ENCODE results near the gene B3GALT6.
A peak's percentile ranks its signal among the peaks of the same experiment; 100 is the strongest.

B3GALT6 gene

DNA sequence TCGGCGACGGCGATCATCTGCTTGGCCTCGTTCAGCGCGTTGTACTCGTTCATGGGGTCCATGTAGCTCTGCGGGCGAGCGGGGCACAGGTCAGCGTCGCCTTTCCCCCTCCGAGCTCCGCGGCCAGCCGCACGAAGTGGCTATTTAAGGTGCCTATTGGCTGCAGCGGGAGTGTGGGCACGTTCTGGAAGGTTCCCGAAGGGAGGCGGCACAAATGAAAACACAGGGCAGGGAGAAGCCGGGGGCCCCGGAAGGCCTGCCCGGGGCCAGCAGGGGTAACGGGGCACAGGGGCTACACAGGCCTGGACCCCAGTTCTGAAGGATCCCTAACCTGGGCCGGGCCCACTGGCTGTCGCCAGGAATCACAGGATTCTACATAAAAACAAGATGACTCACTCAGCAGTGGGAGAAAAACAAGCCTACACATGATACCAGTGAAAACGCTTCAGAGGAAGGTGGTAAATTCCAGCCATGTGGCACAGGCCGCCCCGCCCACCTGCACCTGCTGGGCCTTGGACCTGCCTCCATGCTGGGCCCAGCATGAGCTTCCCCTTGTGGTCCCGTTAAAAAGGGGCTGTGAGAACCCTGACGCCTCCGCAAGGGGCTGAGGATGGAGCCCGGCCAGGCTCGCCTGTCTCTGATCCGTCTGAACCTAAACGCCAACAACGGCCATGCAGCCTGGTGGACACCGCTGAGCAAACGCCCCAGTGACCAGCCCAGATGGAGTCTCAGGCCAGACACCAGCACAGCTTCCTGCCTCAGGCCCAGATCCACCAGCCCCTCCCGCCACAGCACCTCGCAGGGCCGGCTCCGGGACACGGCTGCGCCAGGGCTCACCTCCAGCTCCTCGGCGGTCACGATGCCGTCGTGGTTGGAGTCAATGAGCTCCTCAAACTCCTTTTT, 14.2 kb upstream of the B3GALT6 start:
- no peak for DNase-seq

DNA sequence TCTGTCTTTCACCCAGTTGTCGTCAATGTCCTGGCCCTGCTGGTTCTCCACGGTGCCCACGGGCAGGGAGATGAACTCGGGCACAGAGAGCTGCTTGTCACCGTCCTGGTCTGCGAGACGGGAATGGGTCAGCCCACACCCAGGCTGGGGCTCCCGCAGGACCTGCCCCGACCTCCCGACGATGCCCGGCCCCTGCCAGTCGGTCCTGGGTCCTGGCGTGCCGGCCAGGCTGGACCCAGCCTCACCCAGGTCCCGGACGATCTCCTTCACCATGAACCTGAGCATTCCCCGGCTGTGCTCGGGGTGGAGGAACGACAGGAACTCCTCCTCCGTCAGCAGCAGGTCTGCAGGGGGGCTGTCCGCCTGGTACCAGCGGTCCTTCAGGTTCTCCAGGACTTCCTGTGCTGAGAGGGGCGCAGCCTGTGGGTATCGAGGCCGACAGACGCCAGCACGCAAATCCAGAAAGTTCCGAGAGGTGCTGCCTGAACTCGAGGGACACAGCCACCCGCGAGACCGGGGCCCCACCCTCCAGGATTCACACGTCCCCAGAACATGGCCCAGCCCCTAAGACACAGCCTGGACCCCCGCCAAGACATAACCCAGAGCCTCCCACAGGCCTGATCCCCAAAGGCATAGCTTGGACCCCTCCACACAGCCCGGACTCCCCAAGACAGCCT, 13.4 kb upstream of the B3GALT6 start:
- no peak for DNase-seq

- no peak for DNase-seq
Observed at GRCh38 chr1:1219341-1219740, 12.7 kb upstream of the B3GALT6 start.

- DNase-seq: no peak
Observed at GRCh38 chr1:1220197-1220596, 11.8 kb upstream of the B3GALT6 start.

- no peak for DNase-seq
Observed at GRCh38 chr1:1221887-1222574, 10.0 kb upstream of the B3GALT6 start.

- no peak for DNase-seq
Observed at GRCh38 chr1:1222575-1223225, 9.3 kb upstream of the B3GALT6 start.

- DNase-seq: no peak
Observed at GRCh38 chr1:1223321-1223720, 8.7 kb upstream of the B3GALT6 start.

DNA sequence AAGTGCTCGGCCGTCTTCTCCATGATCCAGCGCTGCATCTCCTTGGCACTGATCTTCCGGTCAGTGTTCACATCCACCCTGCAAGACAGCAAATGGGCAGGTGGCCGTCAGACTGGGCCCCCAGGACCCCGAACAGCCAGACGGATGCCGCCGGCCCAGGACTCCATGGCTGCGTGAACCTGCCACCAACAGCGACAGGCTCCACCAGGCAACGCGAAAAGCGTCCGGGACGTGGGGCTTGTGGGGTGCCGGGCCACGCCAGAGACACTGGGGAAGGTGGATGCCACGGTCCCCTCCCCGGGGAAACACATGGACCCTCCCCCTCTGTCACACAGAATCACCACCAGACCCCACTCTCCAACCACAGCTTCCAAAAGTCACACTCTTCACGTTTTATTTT, 8.1 kb upstream of the B3GALT6 start:
- DNase-seq: no peak

GRCh38 chr1:1225238-1225845, 6.7 kb upstream of the B3GALT6 start:
- DNase-seq: no peak

- no peak for DNase-seq
Observed at GRCh38 chr1:1225913-1226312, 6.1 kb upstream of the B3GALT6 start.

GRCh38 chr1:1226566-1227362, 5.3 kb upstream of the B3GALT6 start:
- no peak for DNase-seq

DNA sequence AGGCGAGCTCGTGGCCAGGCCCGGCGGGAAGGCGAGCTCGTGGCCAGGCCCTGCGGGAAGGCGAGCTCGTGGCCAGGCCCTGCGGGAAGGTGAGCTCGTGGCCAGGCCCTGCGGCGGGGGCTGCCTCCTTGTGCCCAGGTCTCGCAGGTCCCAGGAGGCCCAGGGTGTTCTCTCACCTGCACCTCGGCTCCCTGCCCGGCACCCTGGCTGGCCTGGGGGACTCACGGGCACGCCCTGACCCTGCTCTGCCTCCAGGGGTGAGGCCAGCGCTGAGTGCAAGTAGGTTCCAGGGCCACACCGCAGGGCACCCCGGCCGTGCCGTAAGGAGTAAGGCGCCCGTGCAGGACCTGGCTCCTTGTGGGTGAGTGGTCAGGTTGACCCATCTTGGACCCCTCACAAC, 4.7 kb upstream of the B3GALT6 start:
- DNase-seq: no peak

- no peak for DNase-seq
Observed at GRCh38 chr1:1228187-1228586, 3.9 kb upstream of the B3GALT6 start.

GRCh38 chr1:1228596-1229321, 3.3 kb upstream of the B3GALT6 start:
- DNase-seq: no peak

DNA sequence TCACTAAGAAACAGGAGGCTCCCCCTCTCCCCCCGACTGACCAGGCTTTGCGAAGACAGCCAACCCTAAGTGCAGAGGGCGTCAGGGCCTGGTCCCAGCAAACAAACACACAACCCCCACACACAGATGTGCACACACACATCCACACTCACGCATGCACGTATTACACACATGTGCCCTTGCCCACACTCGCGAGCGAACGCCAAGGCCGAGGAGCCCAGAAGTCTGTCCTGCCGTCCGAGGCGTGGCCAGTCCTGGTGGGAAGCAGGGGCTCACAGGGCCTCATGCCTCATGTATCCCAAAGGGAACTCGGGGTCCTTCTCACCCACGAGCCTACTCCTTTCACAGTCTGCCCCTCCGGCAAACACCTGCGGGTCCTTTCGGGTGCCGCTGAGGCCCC, 2.3 kb upstream of the B3GALT6 start:
- no peak for DNase-seq

DNA sequence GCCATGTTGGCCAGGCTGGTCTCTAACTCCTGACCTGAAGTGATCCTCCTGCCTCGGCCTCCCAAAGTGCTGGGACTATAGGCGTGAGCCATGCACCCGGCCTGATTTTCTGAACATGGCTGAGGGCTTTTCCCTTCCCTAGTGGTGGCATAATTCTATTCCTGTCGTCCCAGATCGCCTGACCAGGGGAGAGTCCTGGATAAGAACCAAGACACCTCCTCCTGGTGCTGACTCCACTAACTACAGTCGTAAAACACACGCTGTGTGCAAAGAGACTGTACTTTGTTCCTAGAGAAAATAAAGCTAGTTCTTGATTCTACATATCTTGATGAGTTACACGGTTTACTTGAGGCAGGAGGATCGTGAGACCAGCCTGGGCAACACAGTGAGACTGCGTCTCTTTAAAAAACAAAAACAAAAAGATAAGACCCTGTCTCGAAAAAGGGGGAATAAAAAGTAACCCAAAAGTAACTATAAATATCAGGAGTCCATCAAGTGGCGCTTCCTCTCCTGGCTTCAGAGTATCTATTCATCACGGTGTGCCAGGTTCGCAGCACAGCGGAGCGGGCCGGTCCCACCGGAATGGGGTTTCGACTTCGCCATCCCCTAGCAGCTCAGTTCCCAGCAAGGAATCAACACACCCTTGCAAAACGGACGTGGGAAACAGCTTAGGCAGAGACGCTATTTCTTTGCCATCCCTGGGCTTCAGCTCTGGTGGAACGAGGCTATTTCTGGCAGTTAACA, 1.2 kb upstream of the B3GALT6 start:
- no peak for DNase-seq

DNA sequence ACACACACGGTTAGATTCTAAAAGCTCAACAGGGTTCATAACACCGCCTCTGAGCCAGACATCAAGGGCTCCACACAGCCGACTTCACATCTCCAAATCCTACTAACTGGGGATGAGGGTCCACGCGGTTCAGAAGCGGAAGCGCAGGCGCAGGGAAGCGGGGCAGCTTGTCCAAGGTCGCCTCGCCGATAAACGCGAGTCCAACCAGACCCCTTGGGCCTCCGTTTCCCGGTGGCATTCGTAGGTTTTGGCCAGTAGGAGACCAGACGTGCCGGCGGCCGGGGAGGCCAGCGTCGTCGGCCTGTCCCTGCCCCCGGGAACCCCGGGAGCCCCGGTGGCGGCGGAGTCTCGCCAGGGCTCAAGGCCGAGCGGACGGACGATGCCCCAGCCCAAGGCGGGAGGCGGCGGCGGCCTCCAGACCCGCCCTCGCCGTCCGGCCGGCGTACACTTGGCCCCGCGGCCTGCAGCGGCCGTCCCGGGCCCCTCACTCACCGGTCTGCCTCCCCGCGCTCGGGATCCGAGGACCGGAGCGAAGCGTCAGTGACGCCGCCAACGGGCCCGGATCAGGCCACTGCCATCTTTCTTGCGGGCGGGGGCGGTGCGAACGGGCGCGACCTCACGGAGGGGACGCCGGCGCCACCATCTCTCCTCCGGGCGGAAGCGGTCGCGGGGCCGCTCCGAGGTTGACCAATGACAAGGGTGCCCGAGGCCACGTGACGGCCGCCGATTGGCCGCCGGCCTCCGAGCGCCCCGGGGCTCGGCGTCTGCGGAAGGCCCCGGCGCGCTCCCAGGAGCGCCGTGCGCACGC, 433 bp upstream of the B3GALT6 start, which contains the start of gene SDF4:
Gene SDF4 (minus strand): TSS at position 602 of the 808 bp plus-strand sequence. CDS start 3,229 bp downstream, outside the sequence.
- DNase-seq: peak; percentile 95

DNA sequence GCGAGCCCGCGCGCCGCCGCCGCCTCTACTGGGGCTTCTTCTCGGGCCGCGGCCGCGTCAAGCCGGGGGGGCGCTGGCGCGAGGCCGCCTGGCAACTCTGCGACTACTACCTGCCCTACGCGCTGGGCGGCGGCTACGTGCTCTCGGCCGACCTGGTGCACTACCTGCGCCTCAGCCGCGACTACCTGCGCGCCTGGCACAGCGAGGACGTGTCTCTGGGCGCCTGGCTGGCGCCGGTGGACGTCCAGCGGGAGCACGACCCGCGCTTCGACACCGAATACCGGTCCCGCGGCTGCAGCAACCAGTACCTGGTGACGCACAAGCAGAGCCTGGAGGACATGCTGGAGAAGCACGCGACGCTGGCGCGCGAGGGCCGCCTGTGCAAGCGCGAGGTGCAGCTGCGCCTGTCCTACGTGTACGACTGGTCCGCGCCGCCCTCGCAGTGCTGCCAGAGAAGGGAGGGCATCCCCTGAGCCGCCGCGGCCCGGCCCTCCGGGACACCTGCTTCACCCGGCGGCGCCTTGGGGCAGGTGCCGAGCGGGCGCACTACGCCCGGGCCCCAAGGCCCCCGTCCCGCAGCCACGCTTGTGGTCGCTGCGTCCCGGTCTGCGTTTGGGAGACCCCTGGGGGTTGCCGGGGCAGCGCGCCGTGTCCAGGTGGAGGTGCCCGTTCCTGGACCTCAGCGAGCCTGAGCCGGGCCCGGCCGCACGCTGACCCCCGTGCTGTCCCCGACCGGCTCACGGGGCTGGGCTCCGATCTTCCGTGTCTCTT, 944 bp downstream of the B3GALT6 start:
- no peak for DNase-seq

DNA sequence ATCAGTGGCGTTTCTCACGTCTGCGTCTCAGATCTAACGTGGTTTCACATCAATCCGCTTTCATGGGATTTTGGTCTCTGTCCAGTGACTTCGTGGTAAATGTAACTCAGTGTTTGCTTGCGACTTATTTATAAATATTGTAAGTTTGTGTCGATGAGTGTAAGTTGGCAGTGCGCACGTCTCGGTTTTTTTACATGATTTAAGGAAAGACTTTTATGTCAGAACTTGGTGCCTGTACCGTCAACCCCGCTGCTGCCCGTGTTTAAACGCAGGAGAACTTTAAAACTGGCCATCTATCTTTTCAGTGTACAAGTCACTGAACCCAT, 1.5 kb downstream of the B3GALT6 start:
- DNase-seq: no peak

All from activated gamma-delta T cell treated with Interleukin-2 at 50 U/mL for 16 hours (primary cell).